Osteoblast (primary cell): ENCODE results near the gene RHOJ. TPM values are rescaled to one million over a fixed set of nuclear protein-coding genes. Genes with fewer than 3 reads are reported as not detected.

ENCODE experiments used
- DNase-seq: peaks from one replicate; pipeline ENCODE4 v3.0.0; 2011; ENCODE audit warnings: low spot score, mixed read lengths; ENCODE audit not compliant: insufficient read length; ENCODE audit errors: missing footprints
- H2AFZ ChIP-seq: 2 replicates; pipeline ENCODE4 v1.6.0; 2011; ENCODE audit warnings: mild to moderate bottlenecking, low read length
- H3K27ac ChIP-seq: 2 replicates; pipeline ENCODE4 v1.5.1; 2011; ENCODE audit warnings: mild to moderate bottlenecking, low read depth, low read length, moderate library complexity
- H3K27me3 ChIP-seq: 2 replicates; pipeline ENCODE4 v1.6.0; 2012; ENCODE audit warnings: mild to moderate bottlenecking, control low read depth, inconsistent platforms, low read length, moderate library complexity; ENCODE audit not compliant: insufficient read depth
- H3K36me3 ChIP-seq: 2 replicates; pipeline ENCODE4 v1.5.1; 2011; ENCODE audit warnings: mild to moderate bottlenecking, low read length, control low read depth, moderate library complexity; ENCODE audit not compliant: insufficient read depth
- H3K4me1 ChIP-seq: 2 replicates; pipeline ENCODE4 v1.5.1; 2011; ENCODE audit warnings: mild to moderate bottlenecking, low read length, control low read depth, moderate library complexity; ENCODE audit not compliant: insufficient read depth
- H3K4me2 ChIP-seq: 2 replicates; pipeline ENCODE4 v1.6.0; 2011; ENCODE audit warnings: mild to moderate bottlenecking, low read length; ENCODE audit not compliant: insufficient read depth
- H3K4me3 ChIP-seq: fragments of 200-600 bp; sonication (generic); 3 replicates; pipeline ENCODE4 v1.5.1; 2012; ENCODE audit warnings: mild to moderate bottlenecking, low read length, inconsistent platforms; ENCODE audit not compliant: insufficient read depth
- H3K79me2 ChIP-seq: 2 replicates; pipeline ENCODE4 v1.6.0; 2012; ENCODE audit warnings: mild to moderate bottlenecking, low read length, control low read depth, inconsistent platforms; ENCODE audit not compliant: insufficient read depth
- H3K9me3 ChIP-seq: 2 replicates; pipeline ENCODE4 v1.5.1; 2011; ENCODE audit warnings: low read depth, low read length, control low read depth
- H4K20me1 ChIP-seq: 2 replicates; pipeline ENCODE4 v1.6.0; 2012; ENCODE audit warnings: mild to moderate bottlenecking, low read length, control low read depth; ENCODE audit not compliant: insufficient read depth
- total RNA-seq: library from RNA; depleted of rRNA; stranded (reverse); fragments of >200 nt; gene quantifications from 2 replicates; pipeline ENCODE4 v1.2.3, GENCODE V29; 2012
- TF ChIP-seq, protein P1 (sequence below): IDR thresholded peaks from 2 replicates; pipeline ENCODE4 v1.5.1; 2011; ENCODE audit warnings: mild to moderate bottlenecking, low read depth, low read length, moderate library complexity; ENCODE audit errors: extremely low read depth

The RHOJ gene
- total RNA-seq, 1 donor = 4.3 TPM

GRCh38 chr14:63249092-63249491 is 44.8 kb downstream of the RHOJ start:
- Histone ChIP-seq H3K36me3 (no peaks in the 10 kb centered on the region), H3K4me2 (no peak overlapping the region), H3K79me2 (no peaks in the 10 kb centered on the region), H2AFZ (no peak overlapping the region), H3K27ac (no peak overlapping the region), H3K4me3 (no peak overlapping the region), H4K20me1 (no peaks in the 10 kb centered on the region), H3K9me3 (no peaks in the 10 kb centered on the region), H3K4me1 (peaks cover 7% of the 10 kb centered on the region), H3K27me3 (no peaks in the 10 kb centered on the region)
- TF ChIP-seq, protein P1, sequence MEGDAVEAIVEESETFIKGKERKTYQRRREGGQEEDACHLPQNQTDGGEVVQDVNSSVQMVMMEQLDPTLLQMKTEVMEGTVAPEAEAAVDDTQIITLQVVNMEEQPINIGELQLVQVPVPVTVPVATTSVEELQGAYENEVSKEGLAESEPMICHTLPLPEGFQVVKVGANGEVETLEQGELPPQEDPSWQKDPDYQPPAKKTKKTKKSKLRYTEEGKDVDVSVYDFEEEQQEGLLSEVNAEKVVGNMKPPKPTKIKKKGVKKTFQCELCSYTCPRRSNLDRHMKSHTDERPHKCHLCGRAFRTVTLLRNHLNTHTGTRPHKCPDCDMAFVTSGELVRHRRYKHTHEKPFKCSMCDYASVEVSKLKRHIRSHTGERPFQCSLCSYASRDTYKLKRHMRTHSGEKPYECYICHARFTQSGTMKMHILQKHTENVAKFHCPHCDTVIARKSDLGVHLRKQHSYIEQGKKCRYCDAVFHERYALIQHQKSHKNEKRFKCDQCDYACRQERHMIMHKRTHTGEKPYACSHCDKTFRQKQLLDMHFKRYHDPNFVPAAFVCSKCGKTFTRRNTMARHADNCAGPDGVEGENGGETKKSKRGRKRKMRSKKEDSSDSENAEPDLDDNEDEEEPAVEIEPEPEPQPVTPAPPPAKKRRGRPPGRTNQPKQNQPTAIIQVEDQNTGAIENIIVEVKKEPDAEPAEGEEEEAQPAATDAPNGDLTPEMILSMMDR = no peak
- DNase-seq = no peak

DNA sequence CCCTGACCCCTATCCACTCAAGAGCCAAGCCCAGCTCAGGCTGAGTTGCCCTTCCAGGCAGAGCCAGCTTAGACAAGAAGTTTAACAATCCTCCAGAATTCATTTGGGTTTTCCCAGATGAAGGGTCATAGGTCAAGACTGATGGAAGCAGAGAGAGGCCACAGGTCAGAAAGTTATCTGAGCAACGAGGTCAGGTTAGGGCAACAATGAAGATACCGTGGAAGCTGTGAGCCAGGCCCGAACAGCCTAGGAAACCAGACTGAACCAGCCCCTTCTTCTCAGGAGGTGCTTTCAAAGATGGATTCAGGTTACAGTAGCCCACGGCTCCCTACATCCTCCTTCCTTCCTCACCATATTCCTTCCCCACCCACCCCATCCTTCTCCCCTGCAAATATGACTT is 53.1 kb downstream of the RHOJ start:
- Histone ChIP-seq H3K79me2 (no peaks in the 10 kb centered on the region), H3K4me3 (no peak overlapping the region), H3K4me2 (no peak overlapping the region), H3K4me1 (no peaks in the 10 kb centered on the region), H4K20me1 (no peaks in the 10 kb centered on the region), H3K27me3 (no peaks in the 10 kb centered on the region), H3K36me3 (no peaks in the 10 kb centered on the region), H2AFZ (no peak overlapping the region), H3K27ac (no peak overlapping the region), H3K9me3 (no peaks in the 10 kb centered on the region)
- no peak for DNase-seq
- TF ChIP-seq, protein P1 = no peak

GRCh38 chr14:63262446-63262845 is 58.2 kb downstream of the RHOJ start:
- H4K20me1 ChIP-seq = no peaks in the 10 kb centered on the region
- H3K4me1 ChIP-seq = no peaks in the 10 kb centered on the region
- no peaks in the 10 kb centered on the region for H3K9me3 ChIP-seq
- H2AFZ ChIP-seq = no peak overlapping the region
- H3K27ac ChIP-seq = no peak overlapping the region
- H3K4me2 ChIP-seq = no peak overlapping the region
- no peak for DNase-seq
- no peaks in the 10 kb centered on the region for H3K27me3 ChIP-seq
- TF ChIP-seq, protein P1 = no peak
- no peaks in the 10 kb centered on the region for H3K36me3 ChIP-seq
- no peak overlapping the region for H3K4me3 ChIP-seq
- H3K79me2 ChIP-seq = no peaks in the 10 kb centered on the region

DNA sequence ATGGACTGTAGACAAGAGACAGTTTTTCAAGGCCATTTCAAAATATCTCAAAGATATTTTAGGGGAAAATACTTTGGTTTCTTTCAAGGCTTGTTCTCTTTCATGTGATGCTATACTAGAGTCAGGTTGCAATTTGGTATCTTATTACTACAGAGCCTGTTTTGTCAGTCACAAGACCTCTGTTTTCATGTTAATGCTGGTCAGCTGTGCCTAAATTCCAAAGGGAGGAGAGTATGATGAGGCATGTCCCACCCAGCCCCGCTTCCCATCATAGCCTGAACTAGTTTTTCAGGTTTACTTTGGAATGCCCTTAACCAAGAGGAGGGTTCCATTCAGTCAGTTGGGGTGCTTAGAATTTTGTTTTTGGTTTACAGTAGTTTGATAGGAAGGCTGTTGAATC is 61.9 kb downstream of the RHOJ start:
- no peaks in the 10 kb centered on the region for H3K79me2 ChIP-seq
- no peaks in the 10 kb centered on the region for H3K4me1 ChIP-seq
- no peak overlapping the region for H3K4me2 ChIP-seq
- DNase-seq = no peak
- no peaks in the 10 kb centered on the region for H4K20me1 ChIP-seq
- no peak overlapping the region for H2AFZ ChIP-seq
- no peak overlapping the region for H3K27ac ChIP-seq
- no peaks in the 10 kb centered on the region for H3K9me3 ChIP-seq
- H3K36me3 ChIP-seq = no peaks in the 10 kb centered on the region
- TF ChIP-seq, protein P1 = no peak
- no peaks in the 10 kb centered on the region for H3K27me3 ChIP-seq
- no peak overlapping the region for H3K4me3 ChIP-seq
